ENCODE data around the gene NYNRIN.

The NYNRIN gene

DNA sequence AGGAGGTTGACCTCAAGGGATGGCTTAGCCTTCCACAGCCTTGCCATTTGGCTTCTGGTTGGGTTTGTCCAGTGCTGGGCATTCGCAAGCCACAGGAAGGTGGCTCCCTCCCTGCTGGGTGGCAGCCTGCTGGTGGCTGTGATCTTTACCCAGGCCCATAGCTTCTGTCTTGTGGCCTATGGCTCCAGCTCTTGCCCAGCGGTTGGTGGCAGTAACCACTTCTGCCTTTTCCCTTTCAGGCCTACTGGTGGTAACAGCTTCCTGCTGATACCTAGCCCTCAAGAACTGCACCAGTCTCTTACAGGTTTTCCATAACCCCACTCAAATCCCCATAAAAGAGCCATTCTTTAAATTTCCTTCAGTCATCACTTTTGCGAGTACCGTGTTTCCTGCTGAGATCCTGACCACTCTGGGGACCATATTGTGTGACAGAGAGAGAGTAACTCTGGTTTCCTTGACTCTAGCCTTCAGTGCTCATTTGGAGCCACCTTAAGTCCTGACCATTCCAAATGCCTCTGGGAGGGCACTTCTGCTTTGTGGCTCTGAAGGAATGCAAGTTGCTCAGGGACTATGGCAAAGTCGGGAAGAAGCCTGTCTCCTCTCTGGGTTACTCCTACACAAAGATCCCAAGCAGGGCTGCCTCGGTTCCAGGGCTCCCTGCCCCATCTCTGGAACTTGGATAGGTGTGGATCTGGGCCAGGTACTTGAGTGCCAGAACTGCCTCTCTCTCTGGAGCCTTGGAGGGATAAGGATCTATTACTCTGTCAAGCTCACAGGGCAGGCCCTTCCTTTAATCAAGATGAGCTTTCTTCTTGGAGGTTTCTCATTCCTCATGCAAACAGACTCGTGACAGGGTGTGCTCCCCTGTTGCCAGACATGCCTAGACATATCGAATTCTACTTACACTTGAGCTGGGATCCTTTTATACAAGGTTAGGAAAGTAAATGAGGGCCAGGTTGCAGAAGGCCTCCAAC is 2.9 kb upstream of the NYNRIN start:
- CTCF ChIA-PET: interaction anchor here (1.2 to 2.0 kb wide), 5 partner anchors 13 to 39 kb away, joined by 3 to 9 read pairs (median 4); no protein-coding TSS in a partner anchor
- TF ChIP-seq CTCF (IDR thresholded peaks at IDR 0.05; ENCODE audit: control extremely low read depth, extremely low read depth, low read depth, missing control alignments): no peak
- DNase-seq (ENCODE audit: extremely low spot score): no peak
- POLR2A ChIA-PET: no interaction called here

DNA sequence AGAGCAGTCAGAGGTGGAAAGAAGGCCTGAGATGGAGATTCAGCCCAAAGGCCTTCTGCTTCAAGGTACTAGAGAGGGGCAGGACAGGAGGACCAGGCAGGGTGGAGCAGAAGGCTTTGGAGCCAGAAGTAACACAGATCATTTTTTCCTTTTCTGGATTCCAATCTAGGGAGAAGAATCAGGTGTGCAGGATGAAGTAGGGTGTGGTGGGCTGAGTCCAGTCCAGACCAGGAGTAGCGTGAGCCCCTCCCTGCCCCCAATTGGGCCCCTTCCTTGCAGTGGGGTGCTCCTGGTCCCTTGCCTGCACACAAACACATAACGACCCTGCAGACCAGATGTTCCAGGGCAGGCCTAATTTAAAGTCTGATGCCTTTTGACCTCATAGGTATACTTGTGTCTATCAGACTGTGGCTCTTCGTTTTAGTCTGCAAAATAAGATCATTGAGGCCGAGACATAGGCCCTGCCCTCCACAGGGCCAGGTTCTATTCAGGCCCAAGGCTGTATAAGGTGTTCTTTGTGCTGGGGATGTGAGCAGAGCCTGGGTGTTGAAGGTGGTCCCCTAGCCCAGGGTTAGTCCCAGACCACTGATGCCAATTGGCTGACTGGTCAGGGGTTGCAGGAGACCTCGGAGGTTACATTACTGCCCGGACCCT is 1.0 kb upstream of the NYNRIN start:
- POLR2A ChIA-PET: no interaction called here
- CTCF ChIA-PET: interaction anchor here (1.1 to 2.0 kb wide), 3 partner anchors 15 to 66 kb away, joined by 3 to 9 read pairs (median 3); no protein-coding TSS in a partner anchor
- TF ChIP-seq CTCF (IDR thresholded peaks at IDR 0.05; ENCODE audit: control extremely low read depth, extremely low read depth, low read depth, missing control alignments): no peak
- no peak for DNase-seq (ENCODE audit: extremely low spot score)

DNA sequence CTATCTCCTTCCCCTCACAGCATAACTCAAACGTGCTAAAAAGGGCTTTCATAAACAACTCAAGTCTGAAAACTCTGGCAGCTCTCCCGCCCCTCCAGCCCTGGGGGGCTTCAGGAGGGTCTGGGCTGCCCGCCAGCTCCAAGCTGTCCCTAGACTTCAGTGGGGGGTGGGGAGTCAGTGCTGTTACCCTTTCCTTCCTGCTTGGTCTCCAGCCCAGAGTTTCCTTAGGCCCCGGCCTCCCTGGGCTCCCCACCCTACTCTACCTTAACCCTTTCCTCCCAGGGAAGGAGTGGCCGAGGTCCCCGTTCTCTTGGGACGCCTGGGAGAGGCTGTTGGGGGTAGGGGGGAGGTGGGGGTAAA is 530 bp upstream of the NYNRIN start:
- no peak for DNase-seq (ENCODE audit: extremely low spot score)
- no peak for TF ChIP-seq CTCF (IDR thresholded peaks at IDR 0.05; ENCODE audit: control extremely low read depth, extremely low read depth, low read depth, missing control alignments)
- CTCF ChIA-PET: interaction anchor here (0.7 to 0.9 kb wide), 2 partner anchors 13 to 39 kb away, joined by 3 to 4 read pairs; no protein-coding TSS in a partner anchor
- POLR2A ChIA-PET: no interaction called here

GRCh38 chr14:24399447-24399822 is 632 bp downstream of the NYNRIN start:
- no peak for TF ChIP-seq CTCF (IDR thresholded peaks at IDR 0.05; ENCODE audit: control extremely low read depth, extremely low read depth, low read depth, missing control alignments)
- CTCF ChIA-PET: interaction anchor here (1.2 to 1.6 kb wide), 2 partner anchors 20 to 70 kb away, joined by 3 to 4 read pairs; no protein-coding TSS in a partner anchor
- DNase-seq (ENCODE audit: extremely low spot score): no peak
- POLR2A ChIA-PET: no interaction called here

DNA sequence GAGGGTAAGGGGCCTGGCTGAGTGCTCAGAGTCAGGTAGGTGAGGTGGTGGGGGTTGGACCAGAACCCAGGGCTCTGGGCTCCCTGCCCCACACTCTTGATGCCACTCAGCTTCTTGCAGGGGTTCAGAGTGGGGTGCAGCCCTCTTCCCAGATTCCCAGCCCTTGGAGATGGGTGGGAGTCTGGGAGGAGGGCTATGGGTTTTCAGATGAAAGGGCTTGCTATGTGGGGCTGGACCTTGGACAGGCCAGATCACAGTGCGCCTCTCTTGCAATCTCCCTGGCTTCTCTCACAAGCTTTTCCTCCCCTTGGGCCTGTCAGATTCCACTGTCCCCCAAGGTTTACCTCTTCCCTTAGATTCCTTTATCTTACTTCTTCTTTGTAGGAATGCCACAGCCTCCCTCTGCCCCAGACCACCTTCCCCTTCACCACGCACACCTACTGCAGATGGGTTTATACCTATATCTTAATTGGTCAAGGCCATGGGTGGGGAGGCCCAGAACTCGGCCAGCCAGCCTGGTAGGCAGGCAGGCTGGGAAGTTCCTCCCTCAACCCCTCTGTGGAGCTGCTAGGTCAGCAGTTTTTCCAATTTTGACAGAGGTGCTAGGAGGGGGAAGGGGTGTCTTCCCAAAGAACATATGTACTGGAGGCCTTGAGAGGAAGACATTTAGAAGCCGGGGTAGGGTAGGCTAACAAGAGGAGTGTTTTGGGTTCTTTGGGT is 1.4 kb downstream of the NYNRIN start:
- DNase-seq (ENCODE audit: extremely low spot score): no peak
- TF ChIP-seq CTCF (IDR thresholded peaks at IDR 0.05; ENCODE audit: control extremely low read depth, extremely low read depth, low read depth, missing control alignments): no peak
- ChIA-PET CTCF (interaction anchor here (1.1 to 1.6 kb wide), 3 partner anchors 11 to 71 kb away, joined by 3 to 4 read pairs (median 3); no protein-coding TSS in a partner anchor), POLR2A (no interaction called here)

Measured in GM10248 (cell line).